HG02763 (cell line): ENCODE measurements around the gene PUSL1.

Experiments used
- ATAC-seq: cut with Tn5 transposase; IDR thresholded peaks from one replicate; pipeline ENCODE4 v1.9.1; 2021; ENCODE audit warnings: mild to moderate bottlenecking, moderate library complexity; ENCODE audit not compliant: unreplicated experiment

The PUSL1 gene

DNA sequence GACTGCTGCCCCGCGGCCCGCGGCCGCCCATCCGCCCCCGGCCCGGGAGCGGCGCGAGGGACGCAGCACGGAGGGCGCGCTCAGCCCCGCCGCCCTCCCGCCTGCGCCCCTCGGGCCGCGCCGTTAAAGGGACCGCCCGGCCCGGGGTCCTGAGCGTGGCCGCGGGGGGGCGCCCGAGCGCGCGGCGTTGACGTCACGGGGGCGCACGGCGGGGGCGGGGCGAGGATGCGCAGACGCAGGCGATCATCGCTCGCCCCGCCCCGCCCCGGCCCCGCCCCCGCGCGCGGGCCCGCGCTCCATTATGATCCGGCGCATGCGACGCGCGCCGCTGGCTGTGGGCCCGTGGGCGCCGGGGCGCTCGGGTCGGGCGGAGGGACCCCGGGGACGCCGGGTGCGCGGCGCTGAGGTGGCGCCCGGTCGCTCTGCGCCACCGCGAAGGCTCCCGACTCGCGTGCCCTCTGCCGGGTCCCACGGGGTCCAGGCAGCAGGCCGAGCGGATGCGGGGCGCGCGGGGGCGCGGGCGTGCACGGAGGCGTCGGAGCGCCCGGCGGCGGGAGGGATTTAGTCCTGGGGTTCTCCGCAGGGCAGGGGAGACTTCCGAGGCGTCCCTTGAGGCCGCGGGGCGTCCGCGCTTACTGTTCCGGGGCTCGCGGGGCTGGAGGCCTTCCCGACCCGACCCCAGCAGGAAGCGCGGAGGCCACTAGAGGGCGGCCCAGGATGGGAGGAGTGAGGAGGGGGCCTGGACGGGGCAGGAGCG is 41.0 kb downstream of the PUSL1 start, which contains the start of gene DVL1:
DVL1 (minus strand) TSS at position 163 of the 757 bp plus-strand sequence. CDS start 353 bp downstream, outside the sequence.
- ATAC-seq: peak; percentile 63

GRCh38 chr1:1351511-1352427 is 43.4 kb downstream of the PUSL1 start:
- no peak for ATAC-seq

DNA sequence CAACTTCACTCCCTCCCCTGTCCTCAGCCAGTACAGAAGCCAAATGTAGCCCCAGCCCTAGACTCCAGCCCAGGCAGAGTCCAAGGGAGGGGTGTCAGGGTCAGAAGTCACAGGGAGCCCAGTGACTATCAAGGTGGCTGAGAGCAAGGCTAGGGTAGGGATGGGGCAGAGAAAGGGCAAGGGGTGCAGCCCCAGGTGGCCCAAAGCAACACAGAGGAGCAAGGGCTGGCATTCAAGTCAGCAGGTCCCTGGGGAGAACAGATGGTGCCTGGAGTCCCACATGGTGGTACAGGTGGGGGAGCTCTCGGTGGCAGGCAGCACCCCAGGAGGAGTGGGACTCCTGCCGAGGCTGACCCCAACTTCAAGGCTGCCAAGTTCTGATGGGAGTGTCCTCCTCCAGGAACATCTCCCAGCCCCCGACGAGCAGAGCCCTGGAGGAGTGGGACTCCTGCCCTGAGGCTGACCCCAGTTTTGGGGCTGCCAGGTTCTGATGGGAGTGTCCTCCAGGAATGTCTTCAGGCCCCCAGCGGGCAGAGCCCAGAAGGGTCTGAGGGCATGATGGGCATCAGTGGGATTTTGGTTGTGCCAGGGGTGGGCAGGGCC is 44.5 kb downstream of the PUSL1 start:
- ATAC-seq: no peak

DNA sequence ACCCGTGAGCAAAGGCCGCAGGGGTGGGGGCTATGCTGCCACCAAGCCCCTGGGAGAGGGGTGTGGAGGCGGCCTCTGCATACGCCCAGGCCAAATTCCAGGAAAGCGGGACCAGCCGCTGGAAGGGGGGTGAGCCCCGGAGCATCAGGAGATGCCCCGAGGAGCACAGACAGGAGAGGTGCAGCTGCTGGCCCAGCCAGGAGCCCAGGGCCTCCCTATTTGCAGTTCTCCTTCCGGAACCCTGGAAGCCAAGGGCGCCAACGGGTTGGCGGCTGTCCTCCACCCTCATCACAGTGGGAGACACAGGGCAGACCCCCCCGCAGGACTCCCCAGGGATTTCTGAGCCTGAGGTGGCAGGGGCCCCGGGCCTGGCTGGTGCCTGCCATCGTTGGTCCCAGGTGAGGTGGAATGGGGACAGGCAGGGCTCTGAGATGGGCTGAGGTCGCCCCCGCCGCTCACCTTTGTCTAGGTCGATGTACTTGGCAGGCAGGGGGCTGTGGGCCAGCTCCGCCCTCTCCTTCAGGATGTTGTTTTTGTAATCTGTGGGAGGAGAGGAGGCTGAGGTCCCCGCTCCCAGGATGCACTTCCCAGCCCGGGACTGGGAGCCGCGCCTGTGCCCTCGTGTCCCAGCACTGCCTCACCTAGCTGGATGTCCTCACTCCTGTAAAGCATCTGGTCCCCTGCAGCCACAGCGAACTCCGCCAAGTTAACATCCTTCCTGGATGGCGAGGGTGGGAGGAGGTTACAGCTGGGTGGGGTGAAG is 45.2 kb downstream of the PUSL1 start:
- no peak for ATAC-seq

DNA sequence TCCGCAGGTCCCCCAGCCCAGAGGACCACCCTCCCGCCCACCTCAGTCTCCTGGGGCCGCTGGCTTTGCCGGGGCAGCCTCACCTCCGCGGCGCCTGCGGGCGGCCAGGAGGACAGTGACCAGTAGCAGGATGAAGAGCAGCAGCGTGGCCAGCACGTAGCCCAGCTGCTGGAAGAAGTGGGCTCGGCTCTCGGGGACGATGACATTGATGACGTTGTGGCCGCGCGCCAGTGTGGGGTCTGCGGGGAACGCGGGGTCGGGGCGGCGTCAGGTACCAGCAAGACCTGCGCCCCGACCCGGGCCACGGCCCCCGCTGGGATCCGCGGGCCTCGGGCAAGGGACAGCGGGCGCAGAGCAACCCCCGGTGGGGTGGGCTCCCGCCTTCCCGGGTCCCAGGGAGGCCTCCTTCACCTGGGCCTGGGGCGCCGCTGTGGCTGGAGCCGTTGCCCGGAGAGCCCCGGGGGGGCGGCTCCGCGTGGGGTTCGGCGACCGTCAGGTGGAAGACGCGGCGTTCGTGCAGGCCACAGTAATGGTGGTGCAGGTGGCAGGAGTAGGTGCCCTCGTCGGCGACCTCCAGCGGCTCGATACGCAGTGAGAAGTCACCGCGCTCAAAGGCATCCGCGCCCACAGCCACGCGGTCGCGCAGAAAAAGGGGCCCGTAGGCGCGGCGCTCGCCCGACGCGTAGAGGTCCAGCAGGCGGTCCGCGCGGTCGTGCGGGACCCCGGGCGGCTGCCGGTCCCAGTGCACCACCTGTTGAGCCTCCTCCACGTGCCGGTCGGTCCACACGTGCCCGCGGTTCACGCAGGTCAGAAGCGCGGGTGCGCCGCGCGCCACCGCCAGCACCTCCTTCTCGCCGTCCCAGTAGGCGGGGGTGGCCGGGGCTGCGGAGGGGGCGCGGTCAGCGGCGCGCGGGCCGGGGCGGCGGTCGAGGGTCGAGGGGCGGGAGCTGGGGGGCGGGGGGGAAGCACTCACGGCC is 46.2 kb downstream of the PUSL1 start:
- no peak for ATAC-seq

GRCh38 chr1:1355416-1355815 is 47.0 kb downstream of the PUSL1 start:
- ATAC-seq: no peak

- no peak for ATAC-seq
Measured at GRCh38 chr1:1356166-1356795, 47.9 kb downstream of the PUSL1 start.

GRCh38 chr1:1356796-1357401 is 48.5 kb downstream of the PUSL1 start:
- no peak for ATAC-seq

- no peak for ATAC-seq
Measured at GRCh38 chr1:1357871-1358432, 49.6 kb downstream of the PUSL1 start.

- ATAC-seq: no peak
Measured at GRCh38 chr1:1358433-1359271, 50.3 kb downstream of the PUSL1 start, which contains the start of gene MXRA8. Gene MXRA8, minus strand, starts transcription at chr1:1358555. Its CDS starts 51 bp downstream, at chr1:1358504.

GRCh38 chr1:1359308-1359663 is 50.9 kb downstream of the PUSL1 start:
- ATAC-seq: no peak

DNA sequence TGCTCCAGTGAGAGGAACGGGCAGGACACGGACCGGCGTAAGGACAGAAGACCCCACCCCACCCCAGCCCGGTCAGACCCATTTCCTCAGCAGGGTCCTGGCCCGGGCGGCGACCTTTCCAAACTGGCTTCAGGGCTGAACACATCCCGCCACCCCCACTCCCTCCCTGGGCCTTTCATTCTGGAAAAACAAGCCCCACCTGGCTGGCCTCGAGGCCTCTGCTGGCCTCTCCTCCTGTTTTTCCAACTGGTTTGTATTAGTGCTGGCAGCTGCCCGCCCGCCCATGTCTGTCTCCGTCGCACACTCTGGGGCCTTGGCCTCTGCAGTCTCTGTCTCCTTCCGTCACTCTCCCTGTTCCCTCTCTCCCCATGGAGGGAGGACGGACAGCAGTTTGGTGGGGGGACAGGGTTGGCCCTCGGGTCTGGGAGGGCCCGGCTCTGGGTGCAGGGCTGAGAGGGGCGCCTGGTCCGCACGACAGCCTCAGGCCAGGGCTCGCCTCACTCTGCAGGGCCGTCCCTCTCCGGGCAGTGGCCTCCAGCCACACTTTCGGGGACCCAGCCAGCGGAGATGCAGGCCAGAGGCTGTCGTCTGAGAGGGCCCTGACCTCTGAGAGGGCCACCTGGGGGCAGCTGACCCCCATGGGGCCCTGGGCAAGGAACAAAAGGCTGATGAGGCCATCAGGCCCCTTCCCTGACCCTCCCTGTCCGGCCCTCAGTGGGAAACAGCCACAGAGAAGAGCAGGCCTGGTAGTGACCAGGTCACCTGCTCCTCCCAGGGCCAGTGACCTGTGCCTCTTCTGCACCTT is 51.5 kb downstream of the PUSL1 start:
- ATAC-seq: no peak

- no peak for ATAC-seq
Measured at GRCh38 chr1:1360506-1361169, 52.2 kb downstream of the PUSL1 start.
